Activated B cell treated with CpG ODN at 0.5 μM for 24 hours (primary cell): ENCODE results near the gene KRTAP24-1. TPM values are rescaled to one million over a fixed set of nuclear protein-coding genes. Genes with fewer than 3 reads are reported as not detected.

ENCODE experiments used
- ATAC-seq: fragments of 200-7000 bp; cut with Tn5 transposase; one replicate; pipeline ENCODE4 v1.10.0; 2021; ENCODE audit warnings: low read depth, mild to moderate bottlenecking, moderate library complexity
- CTCF ChIA-PET: fragments of 350-600 bp; sonication (Branson Sonifier 250); formaldehyde crosslinking; loops from one replicate; lab custom pipeline; 2021; ENCODE audit warnings: antibody characterized with exemption; lab: Charles Lee
- POLR2A ChIA-PET: fragments of 350-600 bp; sonication (Branson Sonifier 250); formaldehyde crosslinking; loops from one replicate; lab custom pipeline; 2021; ENCODE audit warnings: antibody characterized with exemption; lab: Charles Lee
- DNase-seq: peaks from one replicate; pipeline ENCODE4 v3.0.0; 2022
- H3K27ac Mint-ChIP-seq: one replicate; pipeline ENCODE4 v1.8.0; 2020; ENCODE audit warnings: mixed read lengths
- H3K27me3 Mint-ChIP-seq: one replicate; pipeline ENCODE4 v1.8.0; 2021; ENCODE audit warnings: mixed read lengths
- H3K36me3 Mint-ChIP-seq: one replicate; pipeline ENCODE4 v1.8.0; 2021; ENCODE audit warnings: low read depth, mixed read lengths
- H3K4me1 Mint-ChIP-seq: one replicate; pipeline ENCODE4 v1.8.0; 2021; ENCODE audit warnings: mixed read lengths
- H3K4me3 Mint-ChIP-seq: one replicate; pipeline ENCODE4 v1.8.0; 2020; ENCODE audit warnings: mild to moderate bottlenecking, mixed read lengths
- H3K9me3 Mint-ChIP-seq: one replicate; pipeline ENCODE4 v1.8.0; 2020; ENCODE audit warnings: mixed read lengths
- intact Hi-C: fragments of 100-400 bp; cut with micrococcal nuclease; formaldehyde crosslinking; loops from one replicate; pipeline ENCODE4 v1.15.1; 2024
- total RNA-seq: library from RNA; stranded (reverse); gene quantifications from 2 replicates; pipeline ENCODE4 v1.2.3, GENCODE V29; 2022
- TF ChIP-seq, protein P1 (sequence below): fragments of 200-600 bp; IDR thresholded peaks from one replicate; pipeline ENCODE4 v1.8.0; 2022; ENCODE audit warnings: antibody characterized with exemption, mild to moderate bottlenecking

The KRTAP24-1 gene
- total RNA-seq, 1 donor from 2014 or later: not detected

DNA sequence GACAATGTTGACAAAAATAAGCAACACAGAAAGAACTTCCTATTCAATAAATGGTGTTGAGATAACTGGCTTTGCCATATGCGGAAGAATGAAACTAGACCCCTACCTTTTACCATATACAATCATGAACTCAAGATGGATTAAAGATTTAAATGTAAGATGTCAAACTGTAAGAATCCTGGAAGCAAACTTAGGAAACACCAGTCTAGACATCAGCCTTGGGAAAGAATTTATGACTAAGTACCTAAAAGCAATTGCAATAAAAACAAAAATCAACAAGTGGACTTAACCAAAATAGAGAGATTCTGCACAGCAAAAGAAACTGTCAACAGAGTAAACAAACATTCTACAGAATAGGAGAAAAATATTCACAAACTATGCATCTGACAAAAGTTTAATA, 50.7 kb downstream of the KRTAP24-1 start:
- Mint-ChIP-seq H3K4me3 (no peak overlapping the region), H3K4me1 (no peaks in the 10 kb centered on the region), H3K27ac (no peak overlapping the region), H3K9me3 (peaks cover 6% of the 10 kb centered on the region), H3K36me3 (no peaks in the 10 kb centered on the region), H3K27me3 (no peaks in the 10 kb centered on the region)
- intact Hi-C loops: no loop called here
- ATAC-seq (no peak), DNase-seq (no peak)
- TF ChIP-seq, protein P1, sequence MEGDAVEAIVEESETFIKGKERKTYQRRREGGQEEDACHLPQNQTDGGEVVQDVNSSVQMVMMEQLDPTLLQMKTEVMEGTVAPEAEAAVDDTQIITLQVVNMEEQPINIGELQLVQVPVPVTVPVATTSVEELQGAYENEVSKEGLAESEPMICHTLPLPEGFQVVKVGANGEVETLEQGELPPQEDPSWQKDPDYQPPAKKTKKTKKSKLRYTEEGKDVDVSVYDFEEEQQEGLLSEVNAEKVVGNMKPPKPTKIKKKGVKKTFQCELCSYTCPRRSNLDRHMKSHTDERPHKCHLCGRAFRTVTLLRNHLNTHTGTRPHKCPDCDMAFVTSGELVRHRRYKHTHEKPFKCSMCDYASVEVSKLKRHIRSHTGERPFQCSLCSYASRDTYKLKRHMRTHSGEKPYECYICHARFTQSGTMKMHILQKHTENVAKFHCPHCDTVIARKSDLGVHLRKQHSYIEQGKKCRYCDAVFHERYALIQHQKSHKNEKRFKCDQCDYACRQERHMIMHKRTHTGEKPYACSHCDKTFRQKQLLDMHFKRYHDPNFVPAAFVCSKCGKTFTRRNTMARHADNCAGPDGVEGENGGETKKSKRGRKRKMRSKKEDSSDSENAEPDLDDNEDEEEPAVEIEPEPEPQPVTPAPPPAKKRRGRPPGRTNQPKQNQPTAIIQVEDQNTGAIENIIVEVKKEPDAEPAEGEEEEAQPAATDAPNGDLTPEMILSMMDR: no peak
- ChIA-PET CTCF (no interaction called here), POLR2A (no interaction called here)

Other genes starting within 250 kb of the KRTAP24-1 start
- not detected in 2 replicates for gene CLDN17, start 116.1 kb downstream of the KRTAP24-1 start, total RNA-seq
- gene CLDN8, start 66.9 kb downstream of the KRTAP24-1 start, total RNA-seq: not detected in 2 replicates
- not detected in 2 replicates for gene KRTAP25-1, start 6.6 kb upstream of the KRTAP24-1 start, total RNA-seq
- gene KRTAP26-1, start 37.4 kb upstream of the KRTAP24-1 start, total RNA-seq: not detected in 2 replicates
- gene KRTAP27-1, start 54.7 kb upstream of the KRTAP24-1 start, total RNA-seq: not detected in 2 replicates
- not detected in 2 replicates for gene KRTAP23-1, start 65.7 kb upstream of the KRTAP24-1 start, total RNA-seq
- not detected in 2 replicates for gene KRTAP13-2, start 89.3 kb upstream of the KRTAP24-1 start, total RNA-seq
- gene KRTAP13-1, start 113.1 kb upstream of the KRTAP24-1 start, total RNA-seq: not detected in 2 replicates
- not detected in 2 replicates for gene KRTAP13-3, start 143.0 kb upstream of the KRTAP24-1 start, total RNA-seq
- gene KRTAP13-4, start 147.3 kb upstream of the KRTAP24-1 start, total RNA-seq: not detected in 2 replicates
- not detected in 2 replicates for gene KRTAP15-1, start 157.3 kb upstream of the KRTAP24-1 start, total RNA-seq
- gene KRTAP19-1, start 197.4 kb upstream of the KRTAP24-1 start, total RNA-seq: not detected in 2 replicates
- gene KRTAP19-2, start 204.5 kb upstream of the KRTAP24-1 start, total RNA-seq: not detected in 2 replicates
- not detected in 2 replicates for gene KRTAP19-3, start 209.1 kb upstream of the KRTAP24-1 start, total RNA-seq
- not detected in 2 replicates for gene KRTAP19-4, start 214.2 kb upstream of the KRTAP24-1 start, total RNA-seq
- gene KRTAP19-5, start 219.2 kb upstream of the KRTAP24-1 start, total RNA-seq: not detected in 2 replicates